ENCODE measurements around the gene AGO4.
"Not testable (repeated sequence)": the region's sequence is repeated elsewhere in the genome, so short reads cannot be mapped to it uniquely, and the experiment has no call there.

DNA sequence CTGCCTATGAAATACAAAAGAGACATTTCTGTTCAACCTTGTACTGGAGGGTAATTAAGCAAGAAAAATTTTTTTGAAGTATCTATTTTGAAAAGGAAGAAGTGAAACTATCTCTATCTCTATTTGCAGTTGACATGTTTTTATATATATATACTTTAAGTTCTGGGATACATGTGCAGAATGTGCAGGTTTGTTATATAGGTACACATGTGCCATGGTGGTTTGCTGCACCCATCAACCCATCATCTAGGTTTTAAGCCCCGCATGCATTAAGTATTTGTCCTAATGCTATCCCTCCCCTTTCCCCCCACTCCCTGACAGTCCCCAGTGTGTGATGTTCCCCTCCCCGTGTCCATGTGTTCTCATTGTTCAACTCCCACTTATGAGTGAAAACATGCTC lies 9.8 kb upstream of the AGO4 start:
- not testable (repeated sequence) for TF ChIP-seq EZH2 (IDR thresholded peaks at IDR 0.05; ENCODE audit: borderline replicate concordance, low read length)
- TF ChIP-seq, protein P1, sequence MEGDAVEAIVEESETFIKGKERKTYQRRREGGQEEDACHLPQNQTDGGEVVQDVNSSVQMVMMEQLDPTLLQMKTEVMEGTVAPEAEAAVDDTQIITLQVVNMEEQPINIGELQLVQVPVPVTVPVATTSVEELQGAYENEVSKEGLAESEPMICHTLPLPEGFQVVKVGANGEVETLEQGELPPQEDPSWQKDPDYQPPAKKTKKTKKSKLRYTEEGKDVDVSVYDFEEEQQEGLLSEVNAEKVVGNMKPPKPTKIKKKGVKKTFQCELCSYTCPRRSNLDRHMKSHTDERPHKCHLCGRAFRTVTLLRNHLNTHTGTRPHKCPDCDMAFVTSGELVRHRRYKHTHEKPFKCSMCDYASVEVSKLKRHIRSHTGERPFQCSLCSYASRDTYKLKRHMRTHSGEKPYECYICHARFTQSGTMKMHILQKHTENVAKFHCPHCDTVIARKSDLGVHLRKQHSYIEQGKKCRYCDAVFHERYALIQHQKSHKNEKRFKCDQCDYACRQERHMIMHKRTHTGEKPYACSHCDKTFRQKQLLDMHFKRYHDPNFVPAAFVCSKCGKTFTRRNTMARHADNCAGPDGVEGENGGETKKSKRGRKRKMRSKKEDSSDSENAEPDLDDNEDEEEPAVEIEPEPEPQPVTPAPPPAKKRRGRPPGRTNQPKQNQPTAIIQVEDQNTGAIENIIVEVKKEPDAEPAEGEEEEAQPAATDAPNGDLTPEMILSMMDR (IDR thresholded peaks at IDR 0.05; ENCODE audit: low read length) = not testable (repeated sequence)
